Lower lobe of right lung (tissue), 2 donors: ENCODE results near the gene NDUFS1. TPM values are rescaled to one million over a fixed set of nuclear protein-coding genes. Genes with fewer than 3 reads are reported as not detected.

Experiments
- ATAC-seq, 2 donors: fragments of 200-7000 bp; cut with Tn5 transposase; one replicate each; pipeline ENCODE4 v1.9.1; 2020 to 2022; ENCODE audit warnings: mild to moderate bottlenecking in 2 of 2, moderate library complexity in 2 of 2
- DNase-seq: peaks from one replicate; pipeline ENCODE4 v3.0.0-alpha.2; 2020
- H3K27ac ChIP-seq: fragments of 200-600 bp; one replicate; pipeline ENCODE4 v1.8.0; 2022
- H3K27me3 ChIP-seq: fragments of 200-600 bp; one replicate; pipeline ENCODE4 v1.8.0; 2022; ENCODE audit warnings: low read depth
- H3K36me3 ChIP-seq: fragments of 200-600 bp; one replicate; pipeline ENCODE4 v1.8.0; 2022; ENCODE audit warnings: mild to moderate bottlenecking
- H3K4me1 ChIP-seq: fragments of 200-600 bp; one replicate; pipeline ENCODE4 v1.8.0; 2022
- H3K4me3 ChIP-seq: fragments of 200-600 bp; one replicate; pipeline ENCODE4 v1.8.0; 2022; ENCODE audit warnings: mild to moderate bottlenecking
- H3K9me3 ChIP-seq: fragments of 200-600 bp; one replicate; pipeline ENCODE4 v1.8.0; 2022
- intact Hi-C: fragments of 100-400 bp; cut with DNase I; formaldehyde crosslinking; loops from one replicate; pipeline ENCODE4 v1.11.0; 2022
- total RNA-seq: library from RNA; stranded (reverse); fragmentation: NEBNext Ultra II Directional; extraction: Animal tissue kit (Norgen Biotek cat#: 25700); gene quantifications from one replicate; pipeline ENCODE4 v1.2.1, GENCODE V29; 2021
- TF ChIP-seq, protein P1 (sequence below): fragments of 200-600 bp; IDR thresholded peaks from one replicate; pipeline ENCODE4 v1.8.0; 2022; ENCODE audit warnings: antibody characterized with exemption, mild to moderate bottlenecking
- donor health status: DM: no; HTN: yes; CAD: no; lungs with severe emphysema.

NDUFS1 gene
- total RNA-seq, 1 donor from 2014 or later: 58.2 TPM

DNA sequence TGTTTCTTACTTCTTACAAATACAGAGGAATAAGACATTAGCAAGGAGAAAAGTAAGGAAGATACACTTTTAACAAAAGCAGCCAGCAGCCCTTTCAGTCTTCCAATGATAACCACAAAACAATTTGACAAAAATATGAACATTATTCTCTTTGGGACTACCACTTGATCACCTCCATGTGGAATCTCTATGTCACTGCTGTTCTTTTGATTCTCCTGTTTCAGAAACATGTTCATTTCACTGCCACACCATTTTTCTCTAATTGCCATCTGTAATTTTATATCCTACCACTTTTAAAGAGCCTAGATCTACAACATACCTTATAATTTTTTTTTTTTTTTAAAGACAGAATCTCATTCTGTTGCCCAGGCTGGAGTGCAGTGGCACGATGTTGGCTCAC, 84.1 kb downstream of the NDUFS1 start:
- H3K36me3 ChIP-seq: no peaks in the 10 kb centered on the region
- intact Hi-C loops: no loop called here
- TF ChIP-seq, protein P1, sequence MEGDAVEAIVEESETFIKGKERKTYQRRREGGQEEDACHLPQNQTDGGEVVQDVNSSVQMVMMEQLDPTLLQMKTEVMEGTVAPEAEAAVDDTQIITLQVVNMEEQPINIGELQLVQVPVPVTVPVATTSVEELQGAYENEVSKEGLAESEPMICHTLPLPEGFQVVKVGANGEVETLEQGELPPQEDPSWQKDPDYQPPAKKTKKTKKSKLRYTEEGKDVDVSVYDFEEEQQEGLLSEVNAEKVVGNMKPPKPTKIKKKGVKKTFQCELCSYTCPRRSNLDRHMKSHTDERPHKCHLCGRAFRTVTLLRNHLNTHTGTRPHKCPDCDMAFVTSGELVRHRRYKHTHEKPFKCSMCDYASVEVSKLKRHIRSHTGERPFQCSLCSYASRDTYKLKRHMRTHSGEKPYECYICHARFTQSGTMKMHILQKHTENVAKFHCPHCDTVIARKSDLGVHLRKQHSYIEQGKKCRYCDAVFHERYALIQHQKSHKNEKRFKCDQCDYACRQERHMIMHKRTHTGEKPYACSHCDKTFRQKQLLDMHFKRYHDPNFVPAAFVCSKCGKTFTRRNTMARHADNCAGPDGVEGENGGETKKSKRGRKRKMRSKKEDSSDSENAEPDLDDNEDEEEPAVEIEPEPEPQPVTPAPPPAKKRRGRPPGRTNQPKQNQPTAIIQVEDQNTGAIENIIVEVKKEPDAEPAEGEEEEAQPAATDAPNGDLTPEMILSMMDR: no peak
- H3K27ac ChIP-seq: no peak overlapping the region
- H3K4me1 ChIP-seq: peaks cover 6% of the 10 kb centered on the region
- no peaks in the 10 kb centered on the region for H3K9me3 ChIP-seq
- ATAC-seq (no peak), DNase-seq (no peak)
- no peak overlapping the region for H3K4me3 ChIP-seq
- H3K27me3 ChIP-seq: no peaks in the 10 kb centered on the region

DNA sequence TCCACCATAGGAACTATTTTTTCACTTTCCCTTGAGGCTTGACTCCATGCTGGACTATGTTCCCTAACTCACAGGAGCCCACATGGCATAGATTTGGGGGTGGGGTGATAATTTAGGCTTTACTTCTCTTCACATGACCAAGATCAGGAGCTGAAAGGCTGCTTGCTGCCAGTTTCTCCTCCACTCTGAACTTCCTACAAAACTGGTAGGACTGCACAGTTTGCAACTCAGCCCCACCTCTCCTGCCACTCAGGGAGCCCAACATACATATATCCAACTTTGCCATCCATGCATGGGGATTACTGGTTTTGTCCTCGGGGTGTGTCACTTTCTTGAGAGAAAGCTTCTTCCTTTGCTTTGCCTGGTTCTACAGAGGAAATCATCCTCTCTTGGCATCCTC, 87.4 kb downstream of the NDUFS1 start:
- Histone ChIP-seq H3K4me3 (no peak overlapping the region), H3K4me1 (peaks cover 6% of the 10 kb centered on the region), H3K27ac (no peak overlapping the region), H3K36me3 (no peaks in the 10 kb centered on the region), H3K9me3 (no peaks in the 10 kb centered on the region), H3K27me3 (no peaks in the 10 kb centered on the region)
- intact Hi-C loops: no loop called here
- ATAC-seq: no peak
- TF ChIP-seq, protein P1: no peak
- no peak for DNase-seq

DNA sequence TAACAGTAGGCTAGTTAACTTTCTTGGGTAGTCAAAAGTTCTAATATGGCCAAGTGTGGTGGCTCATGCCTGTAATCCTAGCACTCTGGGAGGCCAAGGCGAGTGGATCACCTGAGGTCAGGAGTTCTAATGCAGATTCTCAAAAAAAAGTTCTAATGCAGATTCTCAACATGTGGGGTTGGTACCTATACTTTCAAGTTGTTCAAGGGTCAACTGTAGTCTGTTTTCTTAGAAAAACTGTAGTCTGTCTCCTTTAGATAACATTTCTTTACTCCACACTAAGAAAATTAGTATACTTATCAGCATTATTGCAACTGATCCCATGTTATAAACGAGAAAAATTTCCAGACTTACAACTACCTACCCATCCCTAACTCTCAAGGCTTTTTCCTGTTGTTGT, 89.8 kb downstream of the NDUFS1 start:
- Histone ChIP-seq H3K36me3 (no peaks in the 10 kb centered on the region), H3K4me3 (no peak overlapping the region), H3K4me1 (peaks cover 6% of the 10 kb centered on the region), H3K27me3 (no peaks in the 10 kb centered on the region), H3K9me3 (no peaks in the 10 kb centered on the region), H3K27ac (no peak overlapping the region)
- TF ChIP-seq, protein P1: no peak
- ATAC-seq (no peak), DNase-seq (no peak)
- intact Hi-C loops: no loop called here

DNA sequence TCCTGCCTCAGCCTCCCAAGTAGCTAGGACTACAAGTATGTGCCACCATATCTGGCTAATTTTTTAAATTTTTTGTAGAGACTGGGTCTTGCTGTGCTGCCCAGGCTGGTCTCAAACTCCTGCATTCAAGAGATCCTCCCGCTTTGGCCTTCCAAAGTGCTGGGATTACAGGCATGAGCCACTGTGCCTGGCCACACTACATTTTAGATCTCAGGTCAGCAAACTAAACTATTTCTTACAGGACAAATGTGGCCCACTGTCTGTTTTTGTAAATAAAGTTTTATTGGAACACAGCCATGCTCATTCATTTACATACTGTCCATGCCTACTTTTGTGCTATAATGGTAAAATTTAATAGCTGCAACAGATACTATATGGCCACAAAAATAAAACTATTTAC, 91.0 kb downstream of the NDUFS1 start:
- H3K9me3 ChIP-seq: no peaks in the 10 kb centered on the region
- intact Hi-C loops: no loop called here
- peaks cover 6% of the 10 kb centered on the region for H3K4me1 ChIP-seq
- no peaks in the 10 kb centered on the region for H3K27me3 ChIP-seq
- H3K27ac ChIP-seq: no peak overlapping the region
- DNase-seq (no peak), ATAC-seq (no peak)
- no peak overlapping the region for H3K4me3 ChIP-seq
- TF ChIP-seq, protein P1: no peak
- peaks cover 2% of the 10 kb centered on the region for H3K36me3 ChIP-seq

Other genes starting within 250 kb of the NDUFS1 start
- gene INO80D, start 73.3 kb downstream of the NDUFS1 start, total RNA-seq: 26.0 TPM
- gene EEF1B2, start 451 bp upstream of the NDUFS1 start, total RNA-seq: 408 TPM
- 8.1 TPM for gene ZDBF2, start 115.2 kb upstream of the NDUFS1 start, total RNA-seq